Pancreas (tissue), 10 donors: ENCODE results near the gene LPAR1. TPM values are rescaled to one million over a fixed set of nuclear protein-coding genes. Genes with fewer than 3 reads are reported as not detected.
A peak's percentile ranks its signal among the peaks of the same experiment; 100 is the strongest.

Experiments used
- ATAC-seq, 4 donors: fragments of 200-7000 bp; cut with Tn5 transposase; one replicate each; pipeline versions ENCODE4 v1.8.0 to v1.9.1; 2020; ENCODE audit warnings: mild to moderate bottlenecking in 4 of 4, moderate library complexity in 4 of 4
- DNase-seq, 6 donors: peaks; one replicate each; pipeline ENCODE4 v3.0.0-alpha.2; 2020
- FAIRE-seq: peaks from 2 replicates; lab custom pipeline; 2012; peaks lifted over from hg19 to GRCh38; lab: Jason Lieb, UNC
- H3K27ac ChIP-seq, 4 donors: fragments of 200-600 bp; sonication (generic); 1 replicate in 3 of 4; 2 replicates in 1 of 4; pipeline versions ENCODE4 v1.5.0 to v1.8.0; 2020
- H3K27me3 ChIP-seq, 4 donors: fragments of 200-600 bp; one replicate each; pipeline ENCODE4 v1.8.0; 2021
- H3K36me3 ChIP-seq, 3 donors: fragments of 200-600 bp; sonication (generic) in 1 of 3; one replicate each; pipeline versions ENCODE4 v1.5.0 to v1.8.0; 2020 to 2021
- H3K4me1 ChIP-seq, 3 donors: fragments of 200-600 bp; one replicate each; pipeline ENCODE4 v1.8.0; 2021
- H3K4me3 ChIP-seq, 4 donors: fragments of 200-600 bp; sonication (generic) in 2 of 4; one replicate each; pipeline versions ENCODE4 v1.5.0 to v1.8.0; 2020 to 2021
- H3K9me3 ChIP-seq, 4 donors: fragments of 200-600 bp; one replicate each; pipeline ENCODE4 v1.8.0; 2021
- CTCF ChIP-seq, 4 donors: fragments of 200-600 bp; sonication (generic) in 3 of 4; IDR thresholded peaks; one replicate each; pipeline versions ENCODE4 v1.5.0 to v1.8.0; 2021; ENCODE audit warnings: antibody characterized with exemption in 4 of 4
- WGBS, 2 donors: extraction: QIAGEN DNeasy Blood & Tissue Kit; methylation state at CpG; one replicate each; pipeline ENCODE4 v1.1.7; 2013; 5-methylcytosine and 5-hydroxymethylcytosine counted together
- intact Hi-C, 3 donors: fragments of 100-400 bp; cut with DNase I; formaldehyde crosslinking; loops; one replicate each; pipeline versions ENCODE4 v1.11.1 to v1.14.2; 2022
- polyA plus RNA-seq, 2 donors: library from polyadenylated mRNA; stranded (reverse); fragments of 200-250 nt; gene quantifications; one replicate each; pipeline ENCODE4 v1.2.3, GENCODE V29; 2013
- total RNA-seq, 6 donors: library from RNA; stranded (reverse); fragmentation: NEBNext Ultra II Directional in 4 of 6; extraction: Animal tissue kit (Norgen Biotek cat#: 25700) in 4 of 6; gene quantifications; one replicate each; pipeline versions ENCODE4 v1.2.1 to v1.2.4, GENCODE V29; 2021 to 2023
- donor health status: healthy with polysubstance abuse.
- donor health status: DM: no; HTN: no; CAD: no; lungs with moderate emphysema.
- donor health status: DM: no; HTN: no; CAD: no.
- donor health status: control.
- donor health status: control.
- donor health status: Bipolar disorder and iron deficiency.
- donor health status: DM: yes; HTN: yes; CAD: no.
- donor health status: DM: no; HTN: no; CAD: no.
- donor health status: DM: no; HTN: no; CAD: no.
- donor health status: DM: yes; HTN: yes; CAD: no.

The LPAR1 gene
- total and polyA plus RNA-seq, 8 donors: 3.8 to 11.4 (median 5.2) TPM

GRCh38 chr9:111074395-111074794 is 36.1 kb upstream of the LPAR1 start:
- no peaks in the 10 kb centered on the region for H3K27me3 ChIP-seq
- WGBS, 2 donors: 78 to 86% methylated on average over 3 of the region's 3 CpGs
- FAIRE-seq (no peak), ATAC-seq (peak in 1 of 4 donors; percentile 20), DNase-seq (no peak)
- H3K27ac ChIP-seq: no peak overlapping the region
- intact Hi-C loops: no loop called here
- H3K4me3 ChIP-seq: no peak overlapping the region
- no peaks in the 10 kb centered on the region for H3K4me1 ChIP-seq
- no peaks in the 10 kb centered on the region for H3K9me3 ChIP-seq
- no peak for TF ChIP-seq CTCF (IDR thresholded peaks at IDR 0.05)
- no peaks in the 10 kb centered on the region for H3K36me3 ChIP-seq

GRCh38 chr9:111069183-111069582 is 30.9 kb upstream of the LPAR1 start:
- H3K9me3 ChIP-seq: no peaks in the 10 kb centered on the region
- no peaks in the 10 kb centered on the region for H3K4me1 ChIP-seq
- H3K27ac ChIP-seq: no peak overlapping the region
- H3K4me3 ChIP-seq: no peak overlapping the region
- no peaks in the 10 kb centered on the region for H3K27me3 ChIP-seq
- DNase-seq: no peak
- WGBS, 2 donors: 67 to 78% methylated on average over 2 of the region's 2 CpGs
- H3K36me3 ChIP-seq: no peaks in the 10 kb centered on the region
- intact Hi-C loops: no loop called here
- ATAC-seq: no peak
- FAIRE-seq: no peak
- TF ChIP-seq CTCF (IDR thresholded peaks at IDR 0.05): no peak

- ATAC-seq: peak in 3 of 4 donors; percentile 51 to 78 (median 65)
- no peak for DNase-seq
- WGBS, 2 donors: 73 to 83% methylated on average over 4 of the region's 4 CpGs
- H3K36me3 ChIP-seq: no peaks in the 10 kb centered on the region
- H3K27ac ChIP-seq: no peak overlapping the region
- H3K27me3 ChIP-seq: no peaks in the 10 kb centered on the region
- no peaks in the 10 kb centered on the region for H3K9me3 ChIP-seq
- H3K4me1 ChIP-seq: no peaks in the 10 kb centered on the region
- no peak overlapping the region for H3K4me3 ChIP-seq
- no peak for TF ChIP-seq CTCF (IDR thresholded peaks at IDR 0.05)
- no peak for FAIRE-seq
- intact Hi-C loops: no loop called here
Observed at GRCh38 chr9:111068771-111069170, 30.5 kb upstream of the LPAR1 start.

- Histone ChIP-seq H3K27ac (no peak overlapping the region), H3K4me3 (no peak overlapping the region), H3K4me1 (no peaks in the 10 kb centered on the region), H3K9me3 (no peaks in the 10 kb centered on the region), H3K36me3 (no peaks in the 10 kb centered on the region), H3K27me3 (no peaks in the 10 kb centered on the region)
- intact Hi-C loops: no loop called here
- DNase-seq: no peak
- TF ChIP-seq CTCF (IDR thresholded peaks at IDR 0.05): no peak
- no peak for FAIRE-seq
- WGBS, 2 donors: 84 to 89% methylated on average over 8 of the region's 8 CpGs
- ATAC-seq: no peak
Observed at GRCh38 chr9:111068383-111068730, 30.1 kb upstream of the LPAR1 start.

- intact Hi-C loops: no loop called here
- ATAC-seq (no peak), DNase-seq (no peak), FAIRE-seq (no peak)
- TF ChIP-seq CTCF (IDR thresholded peaks at IDR 0.05): no peak
- H3K9me3 ChIP-seq: no peaks in the 10 kb centered on the region
- H3K27ac ChIP-seq: no peak overlapping the region
- H3K36me3 ChIP-seq: no peaks in the 10 kb centered on the region
- H3K27me3 ChIP-seq: peaks cover 0 to 5% (median 0%) of the 10 kb centered on the region in 4 donors
- no peak overlapping the region for H3K4me3 ChIP-seq
- WGBS, 2 donors: 52 to 57% methylated on average over 2 of the region's 2 CpGs
- no peaks in the 10 kb centered on the region for H3K4me1 ChIP-seq
Observed at GRCh38 chr9:111066468-111066867, 28.2 kb upstream of the LPAR1 start.
